DMS 273 treated with DMSO at 0.1 percent for 48 hours (cell line): Measurements from ENCODE around the gene PILRA.
"Not testable (repeated sequence)": the region's sequence is repeated elsewhere in the genome, so short reads cannot be mapped to it uniquely, and the experiment has no call there.

Experiments used
- DNase-seq: peaks from one replicate; lab custom pipeline; 2025; lab: John Stamatoyannopoulos, UW

PILRA gene

GRCh38 chr7:100358027-100358856 is 15.0 kb upstream of the PILRA start, which contains the start of gene PILRB:
TSS of gene PILRB (plus strand) at chr7:100358117. CDS start at chr7:100358303, 186 bp downstream.
- no peak for DNase-seq

- no peak for DNase-seq
Observed at GRCh38 chr7:100358857-100359212, 14.5 kb upstream of the PILRA start.

DNA sequence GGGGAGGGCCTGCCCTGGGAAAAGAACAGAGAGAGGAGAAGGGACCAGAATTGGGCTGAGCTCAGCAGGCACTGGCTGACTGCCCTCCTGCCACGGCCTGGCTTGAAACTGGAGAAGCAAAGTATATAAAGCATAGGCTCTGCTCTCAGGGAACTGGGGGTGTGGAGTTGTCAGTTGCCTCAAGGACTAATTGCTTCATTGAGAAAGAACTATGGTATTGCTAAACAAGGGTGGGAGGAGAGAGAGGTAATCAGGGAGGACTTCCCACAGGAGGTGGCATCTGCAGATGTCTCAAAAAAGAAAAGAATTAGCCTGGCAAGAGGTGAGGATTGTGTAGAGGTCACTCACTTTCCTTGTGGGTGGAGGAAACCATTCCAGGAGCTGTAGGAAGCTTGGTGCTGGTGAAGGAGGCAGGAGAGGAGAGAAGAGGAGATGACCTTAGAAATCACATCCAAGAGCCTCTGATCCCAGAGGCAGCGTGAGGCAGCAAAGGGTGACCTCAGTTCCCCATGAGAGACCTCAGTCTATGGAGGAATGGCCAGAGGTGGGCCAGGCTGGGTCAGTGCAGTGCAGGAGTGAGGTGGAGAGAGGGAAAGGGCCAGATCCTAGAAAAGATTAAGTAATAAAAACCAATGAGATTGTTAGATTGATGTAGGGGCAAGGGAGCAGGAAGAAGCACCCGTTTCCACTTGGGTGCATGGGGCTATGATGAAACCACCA is 13.0 kb upstream of the PILRA start:
- no peak for DNase-seq

DNA sequence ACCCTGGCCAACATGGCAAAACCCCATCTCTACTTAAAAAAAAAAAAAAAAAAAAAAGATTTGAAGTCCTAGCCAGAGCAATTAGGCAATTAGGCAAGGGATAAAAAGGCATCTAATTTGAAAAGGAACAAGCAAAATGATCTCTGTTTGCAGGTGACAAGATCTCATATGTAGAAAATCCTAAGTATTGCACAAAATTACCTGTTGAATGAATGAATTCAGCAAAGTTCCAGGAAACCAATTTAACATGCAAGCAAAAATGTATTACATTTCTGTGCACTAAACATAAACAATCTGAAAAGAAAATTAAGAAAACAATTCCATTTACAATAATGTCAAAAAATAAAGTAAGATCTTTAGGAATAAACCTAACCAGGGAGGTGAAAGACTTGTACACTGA is 10.2 kb upstream of the PILRA start:
- DNase-seq, result no peak

- not testable (repeated sequence) for DNase-seq
Observed at GRCh38 chr7:100363797-100364196, 9.5 kb upstream of the PILRA start.

DNA sequence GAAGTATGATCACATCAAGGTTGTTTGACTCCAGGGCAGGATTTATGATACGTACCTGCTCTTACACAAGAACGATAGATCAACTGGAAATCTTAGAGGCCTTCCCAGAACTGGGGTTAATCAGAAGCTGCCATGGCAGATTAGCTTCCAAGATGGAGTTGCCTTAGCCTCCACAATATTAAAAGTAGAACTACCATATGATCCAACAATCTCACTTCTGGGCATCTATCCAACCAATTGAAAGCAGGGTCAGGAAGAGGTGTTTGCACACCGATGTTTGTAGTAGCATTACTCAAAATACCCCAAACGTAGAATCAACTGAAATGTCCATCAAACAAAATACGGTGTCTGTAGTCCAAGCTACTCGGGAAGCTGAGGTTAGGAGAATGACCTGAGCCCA is 8.8 kb upstream of the PILRA start:
- no peak for DNase-seq

- DNase-seq, result not testable (repeated sequence)
Observed at GRCh38 chr7:100365998-100366367, 7.3 kb upstream of the PILRA start.

GRCh38 chr7:100366411-100367250 is 6.7 kb upstream of the PILRA start:
- DNase-seq, result no peak

DNA sequence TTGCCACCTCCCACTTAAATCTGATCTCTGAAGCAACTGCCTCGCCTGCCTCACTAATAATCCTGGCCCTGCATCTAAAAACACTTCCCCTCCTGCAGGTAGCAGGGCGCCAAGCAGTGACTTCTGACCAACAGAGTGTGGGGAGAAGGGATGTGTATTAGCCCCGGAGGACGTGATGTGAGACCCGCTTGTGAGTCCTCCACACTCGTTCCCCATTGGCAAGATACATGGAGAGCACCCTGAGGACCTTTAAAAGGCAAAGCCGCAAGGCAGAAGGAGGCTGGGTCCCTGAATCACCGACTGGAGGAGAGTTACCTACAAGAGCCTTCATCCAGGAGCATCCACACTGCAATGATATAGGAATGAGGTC is 6.1 kb upstream of the PILRA start:
- no peak for DNase-seq

GRCh38 chr7:100367676-100368613 is 5.3 kb upstream of the PILRA start:
- DNase-seq, result no peak

DNA sequence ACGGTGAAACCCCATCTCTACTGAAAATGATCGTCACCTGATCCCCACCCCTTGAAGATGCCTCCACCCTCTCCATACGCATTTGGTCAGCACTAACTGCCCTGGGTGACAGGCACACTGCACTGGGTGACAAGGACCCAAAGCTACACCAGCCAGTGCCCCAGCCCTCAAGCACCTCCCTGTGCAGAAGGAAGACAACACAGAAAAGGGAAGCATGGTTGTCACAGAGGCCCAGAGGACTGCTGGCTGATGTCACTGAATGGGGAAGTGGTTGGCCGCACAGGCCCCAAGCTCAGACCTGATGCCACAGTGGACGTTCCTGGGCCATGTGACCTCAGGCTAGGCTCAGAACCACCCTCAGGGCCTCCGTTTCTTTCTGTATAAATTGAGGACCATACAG is 4.2 kb upstream of the PILRA start:
- DNase-seq, result no peak

- no peak for DNase-seq
Observed at GRCh38 chr7:100370303-100370702, 3.0 kb upstream of the PILRA start.

GRCh38 chr7:100370746-100371145 is 2.5 kb upstream of the PILRA start:
- no peak for DNase-seq

- DNase-seq, result no peak
Observed at GRCh38 chr7:100371561-100372171, 1.6 kb upstream of the PILRA start.

- DNase-seq, result no peak
Observed at GRCh38 chr7:100372256-100372655, 1.0 kb upstream of the PILRA start.

GRCh38 chr7:100372694-100373093 is 593 bp upstream of the PILRA start:
- no peak for DNase-seq

DNA sequence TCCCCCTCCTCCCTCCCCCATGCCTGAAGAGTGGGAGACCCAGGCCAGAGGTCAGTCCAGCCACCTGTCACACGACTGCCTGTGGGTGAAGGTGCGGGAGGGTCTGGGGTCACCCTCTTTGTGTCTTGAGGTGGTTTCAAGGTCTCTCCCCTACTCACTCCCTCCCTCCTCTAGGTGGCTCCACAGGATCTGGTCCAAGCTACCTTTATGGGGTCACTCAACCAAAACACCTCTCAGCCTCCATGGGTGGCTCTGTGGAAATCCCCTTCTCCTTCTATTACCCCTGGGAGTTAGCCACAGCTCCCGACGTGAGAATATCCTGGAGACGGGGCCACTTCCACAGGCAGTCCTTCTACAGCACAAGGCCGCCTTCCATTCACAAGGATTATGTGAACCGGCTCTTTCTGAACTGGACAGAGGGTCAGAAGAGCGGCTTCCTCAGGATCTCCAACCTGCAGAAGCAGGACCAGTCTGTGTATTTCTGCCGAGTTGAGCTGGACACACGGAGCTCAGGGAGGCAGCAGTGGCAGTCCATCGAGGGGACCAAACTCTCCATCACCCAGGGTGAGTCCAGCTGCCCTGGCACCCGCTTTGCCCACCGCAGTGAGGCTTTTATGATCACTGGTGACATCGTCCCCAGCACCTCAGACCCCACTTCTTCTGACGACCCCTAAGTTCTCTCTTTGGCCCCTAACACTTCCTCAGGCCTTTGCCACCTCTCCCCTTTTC is 747 bp downstream of the PILRA start:
- not testable (repeated sequence) for DNase-seq

GRCh38 chr7:100374601-100375000 is 1.3 kb downstream of the PILRA start:
- DNase-seq, result no peak

DNA sequence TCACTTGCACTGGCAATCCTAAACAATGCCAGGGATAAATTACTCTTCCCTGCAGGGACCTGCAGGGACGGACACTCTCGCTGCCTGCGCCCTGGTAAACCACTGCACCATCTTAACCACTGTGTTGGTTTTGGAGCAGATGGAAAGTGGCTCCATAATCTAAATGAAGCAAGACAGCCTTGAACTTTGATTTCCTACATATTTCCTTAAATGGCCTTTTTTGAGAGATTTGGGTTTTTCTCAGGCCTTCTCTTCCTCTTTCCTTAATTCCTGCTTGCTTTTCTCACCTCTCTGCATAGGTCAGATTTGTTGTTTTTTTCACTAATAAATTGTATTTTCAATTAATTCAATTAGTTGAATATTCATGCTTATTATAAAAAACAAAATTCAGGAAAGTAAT is 2.8 kb downstream of the PILRA start:
- DNase-seq, result no peak

DNA sequence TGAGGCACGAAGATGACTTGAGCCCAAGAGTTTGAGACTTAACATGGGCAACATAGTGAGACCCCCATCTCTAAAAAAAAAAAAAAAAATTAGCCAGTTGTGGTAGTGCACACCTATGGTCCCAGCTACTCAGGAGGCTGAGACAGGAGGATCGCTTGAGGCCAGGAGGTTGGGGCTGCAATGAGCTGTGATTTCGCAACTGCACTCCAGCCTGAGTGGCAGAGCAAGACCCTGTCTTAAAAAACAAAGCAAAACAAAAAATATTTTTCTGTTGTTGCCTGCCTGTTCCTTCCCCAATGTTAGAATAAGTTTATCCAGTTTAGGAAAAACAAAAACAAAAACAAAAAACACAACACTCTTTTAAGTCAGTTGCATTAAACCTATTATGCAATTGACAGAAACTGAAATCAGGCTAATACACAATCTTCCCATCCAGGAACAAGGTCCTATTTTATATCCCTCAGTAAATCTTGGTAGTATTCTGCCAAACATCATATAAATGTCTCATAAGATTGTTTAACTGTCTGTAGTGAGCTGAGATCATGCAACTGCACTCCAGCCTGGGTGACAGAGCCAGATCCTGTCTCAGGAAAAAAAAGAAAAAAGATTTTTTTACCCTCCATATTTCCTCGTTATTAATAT is 4.9 kb downstream of the PILRA start:
- DNase-seq, result no peak
